Vagina (tissue), 2 donors: ENCODE results near the gene ATRN. TPM values are rescaled to one million over a fixed set of nuclear protein-coding genes. Genes with fewer than 3 reads are reported as not detected.

Experiments used
- DNase-seq, 2 donors: peaks; one replicate each; pipeline ENCODE4 v3.0.0-alpha.2; 2017; ENCODE audit errors: extremely low spot score in 2 of 2
- H3K27ac ChIP-seq: fragments of 200-600 bp; sonication (generic); one replicate; pipeline ENCODE4 v1.5.1; 2019
- H3K27me3 ChIP-seq: fragments of 200-600 bp; sonication (generic); one replicate; pipeline ENCODE4 v1.5.1; 2019
- H3K36me3 ChIP-seq, 2 donors: fragments of 200-600 bp; sonication (generic); one replicate each; pipeline ENCODE4 v1.5.1; 2017 to 2019
- H3K4me1 ChIP-seq: fragments of 200-600 bp; sonication (generic); one replicate; pipeline ENCODE4 v1.5.1; 2019
- H3K4me3 ChIP-seq, 2 donors: fragments of 200-600 bp; sonication (generic); 1 replicate in 1 of 2; 2 replicates in 1 of 2; pipeline ENCODE4 v1.5.1; 2016 to 2019
- H3K9me3 ChIP-seq: fragments of 200-600 bp; sonication (generic); one replicate; pipeline ENCODE4 v1.5.1; 2019
- POLR2A ChIP-seq, 2 donors: fragments of 450-650 bp; IDR thresholded peaks; one replicate each; pipeline ENCODE4 v1.6.1; 2017; ENCODE audit warnings: antibody characterized with exemption in 2 of 2, mild to moderate bottlenecking in 2 of 2, moderate library complexity in 2 of 2
- POLR2AphosphoS5 ChIP-seq, 2 donors: sonication (generic); formaldehyde crosslinking; IDR thresholded peaks; one replicate each; pipeline ENCODE4 v1.9.0; 2017; ENCODE audit warnings: antibody characterized with exemption in 2 of 2, mild to moderate bottlenecking in 2 of 2, low read depth in 1 of 2; ENCODE audit not compliant: insufficient read depth in 1 of 2
- intact Hi-C: fragments of 100-400 bp; cut with DNase I; formaldehyde crosslinking; loops from one replicate; pipeline ENCODE4 v1.15.1; 2023
- total RNA-seq: library from RNA; depleted of rRNA; stranded (reverse); fragments of >200 nt; gene quantifications from one replicate; pipeline ENCODE4 v1.2.3, GENCODE V29; 2016
- TF ChIP-seq, protein P1 (sequence below), 3 experiments: fragments of 450-650 bp in 2 of 3; fragments of 200-600 bp in 1 of 3; sonication (generic) in 1 of 3; IDR thresholded peaks; one replicate each; pipeline ENCODE4 v1.5.1; 2017 to 2019; ENCODE audit warnings: antibody characterized with exemption in 3 of 3, mild to moderate bottlenecking in 2 of 3, moderate library complexity in 2 of 3

ATRN gene
- total RNA-seq, 1 donor from 2014 or later, result 22.8 TPM

DNA sequence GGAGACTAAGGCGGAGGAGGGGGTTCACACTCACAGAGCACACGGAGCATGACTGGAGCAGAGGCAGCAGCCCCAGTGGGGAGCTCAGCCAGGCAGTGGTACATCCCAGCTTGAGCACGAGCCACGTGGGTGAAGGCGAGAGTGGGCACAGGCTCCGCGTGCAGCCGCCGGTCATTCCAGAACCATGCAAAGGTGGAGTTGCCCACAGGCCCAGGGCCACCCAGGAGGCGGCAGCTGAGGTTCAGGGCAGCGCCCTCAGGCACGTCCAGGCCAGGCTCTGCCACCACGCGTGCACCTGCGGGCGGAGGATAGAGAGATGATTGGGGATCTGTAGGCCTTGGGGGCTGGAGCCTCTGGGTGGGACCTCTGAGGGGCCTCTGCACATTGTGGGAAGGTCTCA lies 220.5 kb downstream of the ATRN start:
- TF ChIP-seq, protein P1, sequence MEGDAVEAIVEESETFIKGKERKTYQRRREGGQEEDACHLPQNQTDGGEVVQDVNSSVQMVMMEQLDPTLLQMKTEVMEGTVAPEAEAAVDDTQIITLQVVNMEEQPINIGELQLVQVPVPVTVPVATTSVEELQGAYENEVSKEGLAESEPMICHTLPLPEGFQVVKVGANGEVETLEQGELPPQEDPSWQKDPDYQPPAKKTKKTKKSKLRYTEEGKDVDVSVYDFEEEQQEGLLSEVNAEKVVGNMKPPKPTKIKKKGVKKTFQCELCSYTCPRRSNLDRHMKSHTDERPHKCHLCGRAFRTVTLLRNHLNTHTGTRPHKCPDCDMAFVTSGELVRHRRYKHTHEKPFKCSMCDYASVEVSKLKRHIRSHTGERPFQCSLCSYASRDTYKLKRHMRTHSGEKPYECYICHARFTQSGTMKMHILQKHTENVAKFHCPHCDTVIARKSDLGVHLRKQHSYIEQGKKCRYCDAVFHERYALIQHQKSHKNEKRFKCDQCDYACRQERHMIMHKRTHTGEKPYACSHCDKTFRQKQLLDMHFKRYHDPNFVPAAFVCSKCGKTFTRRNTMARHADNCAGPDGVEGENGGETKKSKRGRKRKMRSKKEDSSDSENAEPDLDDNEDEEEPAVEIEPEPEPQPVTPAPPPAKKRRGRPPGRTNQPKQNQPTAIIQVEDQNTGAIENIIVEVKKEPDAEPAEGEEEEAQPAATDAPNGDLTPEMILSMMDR (IDR thresholded peaks at IDR 0.05), result no peak
- TF ChIP-seq POLR2A (IDR thresholded peaks at IDR 0.05) (no peak), POLR2AphosphoS5 (IDR thresholded peaks at IDR 0.05; ENCODE audit: insufficient read depth in 1 of 2, low read depth in 1 of 2) (no peak)

DNA sequence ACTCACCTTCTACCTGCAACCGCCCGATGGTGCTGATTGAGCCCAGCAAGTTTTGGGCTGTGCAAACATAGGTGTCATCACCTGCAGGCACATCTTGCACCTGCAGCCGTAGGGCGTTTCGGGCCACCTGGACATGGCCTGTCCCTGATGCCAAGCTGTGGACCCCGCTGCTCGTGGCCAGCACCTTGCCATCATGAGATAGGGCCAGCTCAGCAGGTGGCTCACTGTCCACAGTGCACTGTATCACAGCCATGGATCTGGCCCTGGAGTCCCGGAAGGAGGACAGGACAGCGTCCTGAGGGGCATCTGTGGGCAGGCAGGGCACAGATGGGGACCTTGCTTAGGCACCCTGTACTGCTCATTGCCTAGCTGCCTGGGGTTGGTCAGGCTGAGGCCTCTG lies 221.1 kb downstream of the ATRN start:
- Histone ChIP-seq H3K9me3 (no peaks in the 10 kb centered on the region), H3K36me3 (no peaks in the 10 kb centered on the region), H3K4me3 (no peak overlapping the region), H3K27me3 (no peaks in the 10 kb centered on the region), H3K27ac (no peak overlapping the region), H3K4me1 (peaks cover 13% of the 10 kb centered on the region)
- intact Hi-C loops, result no loop called here
- TF ChIP-seq, protein P1 (IDR thresholded peaks at IDR 0.05), result no peak
- TF ChIP-seq POLR2A (IDR thresholded peaks at IDR 0.05) (no peak), POLR2AphosphoS5 (IDR thresholded peaks at IDR 0.05; ENCODE audit: insufficient read depth in 1 of 2, low read depth in 1 of 2) (no peak)
- no peak for DNase-seq

More for the DNA sequence above, 220.5 kb downstream of the ATRN start:
- Histone ChIP-seq H3K4me3 (no peak overlapping the region), H3K27ac (no peak overlapping the region), H3K36me3 (no peaks in the 10 kb centered on the region), H3K9me3 (no peaks in the 10 kb centered on the region), H3K27me3 (no peaks in the 10 kb centered on the region), H3K4me1 (peaks cover 17% of the 10 kb centered on the region)
- intact Hi-C loops, result no loop called here
- no peak for DNase-seq

DNA sequence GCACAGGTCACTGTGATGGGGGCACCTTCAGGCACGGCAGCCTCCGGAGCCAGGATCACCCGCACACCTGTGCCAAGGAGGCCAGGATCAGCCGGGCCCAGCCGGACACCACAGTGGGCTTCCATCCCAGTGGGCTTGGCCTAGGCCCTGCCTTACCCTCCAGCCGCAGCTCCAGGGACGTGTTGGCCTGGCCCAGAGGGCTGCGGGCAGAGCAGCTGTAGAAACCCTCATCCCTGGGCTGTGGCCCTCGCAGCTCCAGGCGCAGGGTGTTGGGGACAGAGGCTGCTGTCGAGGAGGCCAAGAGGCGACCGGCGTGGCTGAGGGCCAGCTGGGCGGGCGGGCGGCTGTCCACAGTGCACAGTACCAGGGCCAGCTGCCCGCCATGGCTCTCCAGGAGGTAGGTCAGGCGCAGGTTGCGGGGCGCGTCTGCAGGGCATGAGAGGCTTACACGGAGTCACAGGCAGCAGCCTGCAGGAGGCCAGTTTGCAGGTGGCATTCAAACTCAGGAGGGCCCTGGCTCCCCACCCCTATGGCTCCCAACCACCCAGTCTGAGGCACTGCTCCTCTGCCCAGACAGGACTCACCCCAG lies 222.0 kb downstream of the ATRN start:
- TF ChIP-seq POLR2AphosphoS5 (IDR thresholded peaks at IDR 0.05; ENCODE audit: insufficient read depth in 1 of 2, low read depth in 1 of 2), result no peak
- Histone ChIP-seq H3K4me3 (no peak overlapping the region), H3K27ac (no peak overlapping the region), H3K4me1 (peaks cover 4% of the 10 kb centered on the region), H3K36me3 (no peaks in the 10 kb centered on the region), H3K9me3 (no peaks in the 10 kb centered on the region), H3K27me3 (no peaks in the 10 kb centered on the region)
- intact Hi-C loops, result no loop called here
- DNase-seq, result no peak

DNA sequence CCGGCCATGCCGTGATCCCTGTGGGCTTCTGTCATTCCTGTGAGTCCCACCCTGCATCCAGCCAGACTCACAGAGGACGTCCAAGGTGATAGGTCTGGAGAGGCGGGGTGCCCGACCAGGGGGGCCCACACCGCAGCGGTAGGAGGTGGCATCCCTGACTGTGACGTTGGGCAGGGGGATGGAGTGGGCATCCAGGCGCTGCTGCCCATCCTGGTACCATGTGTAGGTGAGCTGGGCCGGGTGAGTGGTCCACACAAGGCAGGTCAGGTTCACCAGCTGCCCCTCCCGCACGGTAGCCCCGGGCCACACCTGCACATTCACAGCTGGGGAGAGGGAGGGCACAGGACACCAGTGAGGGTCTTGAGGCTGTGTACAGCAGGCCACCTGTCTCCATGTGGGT lies 222.6 kb downstream of the ATRN start:
- no peak overlapping the region for H3K4me3 ChIP-seq
- no peaks in the 10 kb centered on the region for H3K9me3 ChIP-seq
- H3K27me3 ChIP-seq, result no peaks in the 10 kb centered on the region
- no peaks in the 10 kb centered on the region for H3K36me3 ChIP-seq
- TF ChIP-seq POLR2AphosphoS5 (IDR thresholded peaks at IDR 0.05; ENCODE audit: insufficient read depth in 1 of 2, low read depth in 1 of 2) (no peak), POLR2A (IDR thresholded peaks at IDR 0.05) (no peak)
- TF ChIP-seq, protein P1 (IDR thresholded peaks at IDR 0.05), result no peak
- intact Hi-C loops, result no loop called here
- no peak for DNase-seq
- no peaks in the 10 kb centered on the region for H3K4me1 ChIP-seq
- H3K27ac ChIP-seq, result no peak overlapping the region

DNA sequence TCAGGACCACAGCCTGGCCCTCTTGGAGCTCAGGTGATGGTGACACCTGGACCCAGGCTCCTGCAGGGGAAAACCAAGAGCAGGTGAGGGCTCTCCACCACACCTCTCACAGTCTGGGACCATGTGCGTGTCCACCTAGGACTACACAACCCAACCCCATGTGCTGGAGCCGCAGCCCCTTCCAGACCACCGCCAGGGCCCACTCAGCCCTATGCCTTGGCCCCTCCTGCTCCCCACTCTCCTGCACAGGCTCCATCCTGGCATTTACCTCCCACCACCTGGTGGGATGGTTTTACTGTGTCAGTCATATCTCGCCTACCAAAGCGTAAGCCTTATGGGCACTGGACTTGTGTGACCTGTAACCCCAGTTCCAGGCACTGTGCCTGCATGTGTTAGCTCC lies 224.0 kb downstream of the ATRN start:
- TF ChIP-seq, protein P1 (IDR thresholded peaks at IDR 0.05), result no peak
- TF ChIP-seq POLR2AphosphoS5 (IDR thresholded peaks at IDR 0.05; ENCODE audit: insufficient read depth in 1 of 2, low read depth in 1 of 2), result no peak
- no peak for TF ChIP-seq POLR2A (IDR thresholded peaks at IDR 0.05)
- intact Hi-C loops, result no loop called here
- Histone ChIP-seq H3K9me3 (no peaks in the 10 kb centered on the region), H3K4me1 (no peaks in the 10 kb centered on the region), H3K27me3 (no peaks in the 10 kb centered on the region), H3K27ac (no peak overlapping the region), H3K36me3 (no peaks in the 10 kb centered on the region), H3K4me3 (no peak overlapping the region)
- no peak for DNase-seq
